Hepatocyte (in vitro differentiated cells): Measurements from ENCODE around the gene LRP1B.

Source experiments
- EZH2 ChIP-seq: fragments of 200-600 bp; sonication (generic); IDR thresholded peaks from 2 replicates; pipeline ENCODE4 v1.6.1; 2016; ENCODE audit warnings: antibody characterized with exemption, mild to moderate bottlenecking, borderline replicate concordance
- EZH2phosphoT487 ChIP-seq: fragments of 200-600 bp; sonication (generic); IDR thresholded peaks from one replicate; pipeline ENCODE4 v1.6.1; 2018; ENCODE audit warnings: antibody characterized with exemption, mild to moderate bottlenecking, low read depth, moderate library complexity; ENCODE audit not compliant: unreplicated experiment, severe bottlenecking
- TF ChIP-seq, protein P1 (sequence below): fragments of 200-600 bp; sonication (generic); IDR thresholded peaks from 2 replicates; pipeline ENCODE4 v1.5.1; 2016; ENCODE audit warnings: antibody characterized with exemption, mild to moderate bottlenecking; ENCODE audit not compliant: poor library complexity

DNA sequence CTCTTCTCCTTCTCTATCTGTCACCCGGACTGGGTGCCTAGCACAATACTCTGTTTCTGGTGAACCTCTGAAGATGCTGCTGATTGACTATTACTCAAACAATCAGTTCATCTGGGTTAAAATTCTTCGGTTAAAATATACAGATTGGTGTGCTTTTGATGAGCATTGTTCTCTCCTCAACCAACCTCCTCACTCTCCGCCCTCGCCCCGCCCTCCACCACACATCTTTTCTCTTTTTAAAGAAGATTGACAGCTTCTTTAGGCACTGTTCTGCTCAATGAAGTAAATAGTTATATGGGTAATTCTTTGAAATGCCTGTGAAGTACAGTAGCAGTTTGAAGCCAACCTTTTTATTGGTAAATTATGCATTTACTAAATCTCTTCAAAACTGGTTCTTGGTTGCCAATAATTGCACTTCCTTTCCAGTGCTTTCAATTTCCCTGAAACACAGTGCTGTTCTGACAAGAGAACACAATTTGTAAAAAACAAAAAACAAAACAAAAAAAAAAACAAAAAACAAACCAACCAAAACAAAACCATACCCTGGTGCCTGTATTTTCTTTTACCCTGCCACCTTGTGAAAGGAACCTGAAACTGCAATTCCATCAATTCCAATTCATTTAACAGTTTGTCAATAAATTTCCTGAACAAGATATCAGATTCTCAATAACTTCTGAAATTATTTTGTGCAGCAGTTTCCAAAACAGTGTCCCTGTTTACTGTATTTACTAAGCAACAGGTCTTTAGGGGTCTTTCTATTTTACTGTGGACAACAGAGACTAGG, 188.6 kb downstream of the LRP1B start:
- TF ChIP-seq, protein P1, sequence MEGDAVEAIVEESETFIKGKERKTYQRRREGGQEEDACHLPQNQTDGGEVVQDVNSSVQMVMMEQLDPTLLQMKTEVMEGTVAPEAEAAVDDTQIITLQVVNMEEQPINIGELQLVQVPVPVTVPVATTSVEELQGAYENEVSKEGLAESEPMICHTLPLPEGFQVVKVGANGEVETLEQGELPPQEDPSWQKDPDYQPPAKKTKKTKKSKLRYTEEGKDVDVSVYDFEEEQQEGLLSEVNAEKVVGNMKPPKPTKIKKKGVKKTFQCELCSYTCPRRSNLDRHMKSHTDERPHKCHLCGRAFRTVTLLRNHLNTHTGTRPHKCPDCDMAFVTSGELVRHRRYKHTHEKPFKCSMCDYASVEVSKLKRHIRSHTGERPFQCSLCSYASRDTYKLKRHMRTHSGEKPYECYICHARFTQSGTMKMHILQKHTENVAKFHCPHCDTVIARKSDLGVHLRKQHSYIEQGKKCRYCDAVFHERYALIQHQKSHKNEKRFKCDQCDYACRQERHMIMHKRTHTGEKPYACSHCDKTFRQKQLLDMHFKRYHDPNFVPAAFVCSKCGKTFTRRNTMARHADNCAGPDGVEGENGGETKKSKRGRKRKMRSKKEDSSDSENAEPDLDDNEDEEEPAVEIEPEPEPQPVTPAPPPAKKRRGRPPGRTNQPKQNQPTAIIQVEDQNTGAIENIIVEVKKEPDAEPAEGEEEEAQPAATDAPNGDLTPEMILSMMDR, result peak; percentile 39
- no peak for TF ChIP-seq EZH2phosphoT487
- no peak for TF ChIP-seq EZH2
